H1 (cell line): ENCODE results near the gene AOAH. TPM values are rescaled to one million over a fixed set of nuclear protein-coding genes. Genes with fewer than 3 reads are reported as not detected.

Experiments
- CTCF ChIA-PET: fragments of 300-600 bp; sonication (Branson Sonifier 250); formaldehyde crosslinking; loops from one replicate; lab custom pipeline; 2021; ENCODE audit not compliant: partially characterized antibody; lab: Charles Lee
- POLR2A ChIA-PET: fragments of 300-600 bp; sonication (Branson Sonifier 250); formaldehyde crosslinking; loops from one replicate; lab custom pipeline; 2021; ENCODE audit warnings: inconsistent platforms; ENCODE audit not compliant: partially characterized antibody; lab: Charles Lee
- DNase-seq, 2 experiments: peaks; one replicate each; pipeline versions ENCODE4 v3.0.0 to v3.0.0-alpha.2; 2010 to 2022; ENCODE audit warnings: low spot score in 2 of 2, low read depth in 1 of 2, mixed read lengths in 1 of 2
- FAIRE-seq: peaks from 2 replicates; lab custom pipeline; 2011; peaks lifted over from hg19 to GRCh38; lab: Jason Lieb, UNC
- H2AFZ ChIP-seq: 2 replicates; pipeline ENCODE4 v1.8.1; 2012; ENCODE audit warnings: low read length, inconsistent platforms
- H2AK5ac ChIP-seq: 2 replicates; pipeline ENCODE4 v1.6.1; 2013; ENCODE audit warnings: low read depth, low read length
- H2BK120ac ChIP-seq: replicated peaks from 2 replicates; pipeline ENCODE3; 2013; ENCODE audit warnings: low read depth, low read length, inconsistent platforms
- H2BK12ac ChIP-seq: 2 replicates; pipeline ENCODE4 v1.6.1; 2013; ENCODE audit warnings: low read depth, low read length
- H2BK15ac ChIP-seq: 2 replicates; pipeline ENCODE4 v1.6.1; 2013; ENCODE audit warnings: low read length
- H2BK20ac ChIP-seq: 2 replicates; pipeline ENCODE4 v1.6.1; 2013; ENCODE audit warnings: low read length
- H2BK5ac ChIP-seq: 2 replicates; pipeline ENCODE4 v1.6.1; 2013; ENCODE audit warnings: low read depth, low read length
- H3K14ac ChIP-seq: 2 replicates; pipeline ENCODE4 v1.6.1; 2013; ENCODE audit warnings: inconsistent platforms; ENCODE audit not compliant: insufficient read length
- H3K18ac ChIP-seq: 2 replicates; pipeline ENCODE4 v1.6.1; 2013; ENCODE audit warnings: low read length; ENCODE audit errors: extremely low read depth
- H3K23ac ChIP-seq: 2 replicates; pipeline ENCODE4 v1.6.1; 2013; ENCODE audit warnings: inconsistent platforms; ENCODE audit not compliant: insufficient read length
- H3K23me2 ChIP-seq: 2 replicates; pipeline ENCODE4 v1.6.1; 2013; ENCODE audit warnings: low read depth, low read length
- H3K27ac ChIP-seq: 2 replicates; pipeline ENCODE4 v1.6.1; 2011; ENCODE audit warnings: low read depth, low read length, inconsistent platforms
- H3K27me3 ChIP-seq, 4 experiments: replicated peaks in 1 of 4; 1 replicate in 1 of 4; 2 replicates in 3 of 4; pipeline versions ENCODE4 v1.6.1 to v1.8.1; 2011 to 2013; ENCODE audit warnings: low read length in 3 of 4, mild to moderate bottlenecking in 3 of 4, inconsistent platforms in 2 of 4, mixed read lengths in 2 of 4, moderate library complexity in 1 of 4; ENCODE audit not compliant: control insufficient read depth in 3 of 4, insufficient read depth in 3 of 4; ENCODE audit errors: extremely low read depth in 1 of 4
- H3K36me3 ChIP-seq, 4 experiments: 2 replicates each; pipeline versions ENCODE4 v1.6.1 to v1.8.1; 2011 to 2013; ENCODE audit warnings: mild to moderate bottlenecking in 4 of 4, low read length in 3 of 4, moderate library complexity in 2 of 4, control low read depth in 1 of 4, inconsistent platforms in 1 of 4; ENCODE audit not compliant: insufficient read depth in 4 of 4, control insufficient read depth in 2 of 4
- H3K4ac ChIP-seq: replicated peaks from 2 replicates; pipeline ENCODE3; 2013; ENCODE audit warnings: low read length, low read depth, mixed read lengths, inconsistent platforms; ENCODE audit not compliant: insufficient read length
- H3K4me1 ChIP-seq, 4 experiments: replicated peaks in 1 of 4; 1 replicate in 1 of 4; 2 replicates in 3 of 4; pipeline versions ENCODE4 v1.6.1 to v1.8.1; 2011 to 2013; ENCODE audit warnings: low read length in 3 of 4, inconsistent platforms in 2 of 4, mixed read lengths in 1 of 4; ENCODE audit not compliant: insufficient read depth in 4 of 4, control insufficient read depth in 3 of 4
- H3K4me2 ChIP-seq, 2 experiments: 2 replicates each; pipeline versions ENCODE4 v1.6.1 to v1.8.1; 2011 to 2013; ENCODE audit warnings: low read depth in 2 of 2, low read length in 2 of 2, control low read depth in 1 of 2, inconsistent platforms in 1 of 2, mild to moderate bottlenecking in 1 of 2; ENCODE audit not compliant: insufficient read depth in 1 of 2
- H3K4me3 ChIP-seq, 4 experiments: fragments of 200-600, 300-600 bp in 1 of 4; sonication (generic), shearing (Covaris generic), sonication (Bioruptor Twin) in 1 of 4; 2 replicates each; pipeline versions ENCODE4 v1.5.1 to v1.8.1; 2011 to 2016; ENCODE audit warnings: low read length in 4 of 4, low read depth in 3 of 4, control low read depth in 2 of 4, inconsistent platforms in 2 of 4, mild to moderate bottlenecking in 2 of 4, mixed read lengths in 1 of 4, moderate library complexity in 1 of 4; ENCODE audit not compliant: insufficient read depth in 2 of 4; ENCODE audit errors: extremely low read depth in 1 of 4
- H3K56ac ChIP-seq: replicated peaks from 2 replicates; pipeline ENCODE3; 2013; ENCODE audit warnings: low read depth, mild to moderate bottlenecking, mixed read lengths, low read length, inconsistent platforms; ENCODE audit not compliant: insufficient read length
- H3K79me1 ChIP-seq: 2 replicates; pipeline ENCODE4 v1.6.1; 2013; ENCODE audit warnings: low read depth, low read length, control low read depth
- H3K79me2 ChIP-seq, 2 experiments: 2 replicates each; pipeline versions ENCODE4 v1.6.1 to v1.8.1; 2012 to 2013; ENCODE audit warnings: low read length in 2 of 2, mild to moderate bottlenecking in 2 of 2, inconsistent platforms in 1 of 2; ENCODE audit not compliant: insufficient read depth in 2 of 2, control insufficient read depth in 1 of 2
- H3K9ac ChIP-seq, 4 experiments: replicated peaks in 1 of 4; 1 replicate in 1 of 4; 2 replicates in 3 of 4; pipeline versions ENCODE4 v1.6.1 to v1.8.1; 2011 to 2013; ENCODE audit warnings: low read depth in 3 of 4, low read length in 3 of 4, control low read depth in 2 of 4, mild to moderate bottlenecking in 2 of 4, moderate library complexity in 2 of 4, inconsistent platforms in 1 of 4; ENCODE audit errors: extremely low read depth in 1 of 4
- H3K9me3 ChIP-seq, 2 experiments: 2 replicates each; pipeline versions ENCODE4 v1.6.1 to v1.8.1; 2012 to 2013; ENCODE audit warnings: mild to moderate bottlenecking in 2 of 2, moderate library complexity in 2 of 2, control low read depth in 1 of 2, inconsistent platforms in 1 of 2, low read depth in 1 of 2, low read length in 1 of 2, mixed read lengths in 1 of 2; ENCODE audit not compliant: insufficient read depth in 2 of 2
- H4K20me1 ChIP-seq, 2 experiments: replicated peaks in 1 of 2; 2 replicates each; pipeline versions ENCODE3 to v1.8.1; 2011 to 2013; ENCODE audit warnings: inconsistent platforms in 2 of 2, low read length in 2 of 2, mild to moderate bottlenecking in 1 of 2; ENCODE audit not compliant: insufficient read depth in 2 of 2, control insufficient read depth in 1 of 2
- H4K5ac ChIP-seq: 2 replicates; pipeline ENCODE4 v1.6.1; 2013; ENCODE audit warnings: low read length, low read depth, mixed read lengths, inconsistent platforms; ENCODE audit not compliant: insufficient read length
- H4K8ac ChIP-seq: 2 replicates; pipeline ENCODE4 v1.8.0; 2013; ENCODE audit warnings: mild to moderate bottlenecking, moderate library complexity, low read length, inconsistent platforms; ENCODE audit not compliant: insufficient read depth; ENCODE audit errors: extremely low read depth
- H4K91ac ChIP-seq: replicated peaks from 2 replicates; pipeline ENCODE3; 2013; ENCODE audit warnings: low read length, mixed read lengths, inconsistent platforms; ENCODE audit not compliant: insufficient read length
- BACH1 ChIP-seq: IDR thresholded peaks from 2 replicates; pipeline ENCODE4 v1.6.1; 2012; ENCODE audit warnings: low read length, improper control_type of control experiment
- BCL11A ChIP-seq, 2 experiments: IDR thresholded peaks; one replicate each; pipeline ENCODE4 v1.6.1; 2011; ENCODE audit warnings: low read depth in 2 of 2, low read length in 2 of 2, mild to moderate bottlenecking in 2 of 2
- CBX5 ChIP-seq: fragments of 300-800, 300-1000 bp; sonication (generic); IDR thresholded peaks from 2 replicates; pipeline ENCODE4 v1.7.1; 2016; ENCODE audit warnings: antibody characterized with exemption, low read length, low read depth
- CEBPB ChIP-seq: IDR thresholded peaks from 2 replicates; pipeline ENCODE4 v1.6.1; 2012; ENCODE audit warnings: low read depth, low read length
- E2F6 ChIP-seq: IDR thresholded peaks from 2 replicates; pipeline ENCODE4 v1.6.1; 2012; ENCODE audit warnings: inconsistent platforms
- EGR1 ChIP-seq: IDR thresholded peaks from 2 replicates; pipeline ENCODE4 v1.6.1; 2011; ENCODE audit warnings: low read depth, low read length, borderline replicate concordance
- EP300 ChIP-seq, 2 experiments: IDR thresholded peaks; 1 replicate in 1 of 2; 2 replicates in 1 of 2; pipeline ENCODE4 v1.6.1; 2011 to 2012; ENCODE audit warnings: low read depth in 2 of 2, low read length in 2 of 2, mild to moderate bottlenecking in 2 of 2, borderline replicate concordance in 1 of 2, inconsistent platforms in 1 of 2, moderate library complexity in 1 of 2
- JUN ChIP-seq: IDR thresholded peaks from 2 replicates; pipeline ENCODE4 v1.6.1; 2011; ENCODE audit warnings: low read depth, mild to moderate bottlenecking, improper control_type of control experiment, low read length
- JUND ChIP-seq: IDR thresholded peaks from 2 replicates; pipeline ENCODE4 v1.6.1; 2011; ENCODE audit warnings: mild to moderate bottlenecking, improper control_type of control experiment, low read length
- NRF1 ChIP-seq: IDR thresholded peaks from 2 replicates; pipeline ENCODE4 v1.6.1; 2011; ENCODE audit warnings: mild to moderate bottlenecking, low read depth, low read length, improper control_type of control experiment
- POLR2AphosphoS5 ChIP-seq: IDR thresholded peaks from 2 replicates; pipeline ENCODE4 v1.6.1; 2011; ENCODE audit warnings: low read depth, low read length
- POU5F1 ChIP-seq: IDR thresholded peaks from 2 replicates; pipeline ENCODE4 v1.6.1; 2011; ENCODE audit warnings: low read depth, mild to moderate bottlenecking, low read length, moderate library complexity
- RXRA ChIP-seq: IDR thresholded peaks from 2 replicates; pipeline ENCODE4 v1.6.1; 2011; ENCODE audit warnings: low read depth, mild to moderate bottlenecking, low read length, moderate library complexity; ENCODE audit not compliant: insufficient read depth
- WGBS, 2 experiments: shearing (Covaris generic) in 1 of 2; methylation state at CpG; one replicate each; pipeline versions ENCODE4 v1.1.6 to v1.1.7; 2013 to 2015; ENCODE audit warnings: low lambda C conversion rate in 2 of 2, mixed read lengths in 2 of 2, inconsistent platforms in 1 of 2, low coverage in 1 of 2, missing lambda C conversion rate in 1 of 2; ENCODE audit not compliant: insufficient replicate concordance in 2 of 2, insufficient coverage in 1 of 2, insufficient read length in 1 of 2; ENCODE audit errors: extremely low coverage in 1 of 2, missing lambda C conversion rate in 1 of 2; 5-methylcytosine and 5-hydroxymethylcytosine counted together
- polyA plus RNA-seq, 7 experiments: library from polyadenylated mRNA; depleted of rRNA in 3 of 7; stranded (reverse) in 5 of 7; unstranded in 2 of 7; fragments of >200 nt in 5 of 7; fragments of 200-250 nt in 2 of 7; gene quantifications; 1 replicate in 5 of 7; 2 replicates in 1 of 7; 4 replicates in 1 of 7; pipeline versions ENCODE4 v1.2.1 to v1.2.3, GENCODE V29; 2011 to 2013; ENCODE audit warnings: missing spikeins in 2 of 7, mixed read lengths in 2 of 7
- total RNA-seq: library from RNA; stranded (reverse); fragmentation: NEBNext Ultra II Directional; extraction: Animal tissue kit (Norgen Biotek cat#: 25700); gene quantifications from 2 replicates; pipeline ENCODE4 v1.2.1, GENCODE V29; 2021

AOAH gene
- total and polyA plus RNA-seq, 2 of the 8 experiments (the other 6 are each of a cell fraction or from before 2014, with no cell fraction given): 0.08 TPM; not detected in 1

- H2BK12ac ChIP-seq: no peak overlapping the region
- no peak overlapping the region for H3K4me3 ChIP-seq
- H3K56ac ChIP-seq: no peak overlapping the region
- H3K23me2 ChIP-seq: no peaks in the 10 kb centered on the region
- no peak overlapping the region for H4K8ac ChIP-seq
- H3K79me2 ChIP-seq: no peaks in the 10 kb centered on the region
- H2BK5ac ChIP-seq: no peak overlapping the region
- CTCF ChIA-PET: interaction anchor here (1.0 to 1.6 kb wide), 2 partner anchors 16 to 65 kb away, joined by 3 to 5 read pairs; no protein-coding TSS in a partner anchor
- no peak overlapping the region for H2AK5ac ChIP-seq
- no peaks in the 10 kb centered on the region for H3K9me3 ChIP-seq
- H3K79me1 ChIP-seq: no peaks in the 10 kb centered on the region
- DNase-seq: no peak
- TF ChIP-seq E2F6: no peak
- no peak for TF ChIP-seq EGR1
- no peak for TF ChIP-seq CBX5
- TF ChIP-seq CEBPB: no peak
- TF ChIP-seq NRF1: no peak
- TF ChIP-seq BACH1: no peak
- TF ChIP-seq EP300 (IDR thresholded peaks at IDR 0.05; ENCODE audit: borderline replicate concordance in 1 of 2, low read depth in 2 of 2, low read length in 2 of 2): no peak
- TF ChIP-seq RXRA: no peak
- no peak for TF ChIP-seq POU5F1
- no peak for TF ChIP-seq BCL11A (IDR thresholded peaks at IDR 0.05; ENCODE audit: low read depth in 2 of 2, low read length in 2 of 2)
- no peak for TF ChIP-seq JUN
- no peak for TF ChIP-seq POLR2AphosphoS5
- no peak for TF ChIP-seq JUND
- H2BK15ac ChIP-seq: no peak overlapping the region
- H3K27me3 ChIP-seq: no peaks in the 10 kb centered on the region
- no peak for FAIRE-seq
- no peak overlapping the region for H2AFZ ChIP-seq
- no peak overlapping the region for H3K14ac ChIP-seq
- no peaks in the 10 kb centered on the region for H3K36me3 ChIP-seq
- H2BK120ac ChIP-seq: no peak overlapping the region
- POLR2A ChIA-PET: no interaction called here
- no peak overlapping the region for H3K9ac ChIP-seq
- no peak overlapping the region for H3K18ac ChIP-seq
- H4K91ac ChIP-seq: no peak overlapping the region
- no peaks in the 10 kb centered on the region for H3K4me1 ChIP-seq
- no peak overlapping the region for H3K4me2 ChIP-seq
- peaks cover 0 to 2% of the 10 kb centered on the region in 2 experiments for H4K20me1 ChIP-seq
- H3K23ac ChIP-seq: no peak overlapping the region
- no peak overlapping the region; the same call in 1 of the 2 replicates for H2BK20ac ChIP-seq
- H3K4ac ChIP-seq: no peak overlapping the region
- no peak overlapping the region for H4K5ac ChIP-seq
- 90% methylated on average over 4 of the region's 4 CpGs; no CpG with 5 or more reads in 1 of the 2 experiments for WGBS, 2 experiments
- no peak overlapping the region for H3K27ac ChIP-seq
These were observed 12.0 kb upstream of the AOAH start for GRCh38 chr7:36736090-36736898.
